WTC11 (cell line): Measurements from ENCODE around the gene NRXN2. TPM values are rescaled to one million over a fixed set of nuclear protein-coding genes. Genes with fewer than 3 reads are reported as not detected.

Experiments
- ATAC-seq: fragments of 200-7000 bp; cut with Tn5 transposase; 2 replicates; pipeline ENCODE4 v1.10.0; 2021; ENCODE audit warnings: mild to moderate bottlenecking, moderate library complexity
- CTCF ChIA-PET: fragments of 300-600 bp; sonication (Branson Sonifier 250); formaldehyde crosslinking; loops from one replicate; lab custom pipeline; 2021; ENCODE audit warnings: antibody characterized with exemption; lab: Charles Lee
- POLR2A ChIA-PET: fragments of 350-600 bp; sonication (Branson Sonifier 250); formaldehyde crosslinking; loops from one replicate; lab custom pipeline; 2021; ENCODE audit warnings: antibody characterized with exemption; lab: Charles Lee
- DNase-seq: peaks from one replicate; pipeline ENCODE4 v3.0.0; 2021; ENCODE audit warnings: low spot score
- H3K27ac Mint-ChIP-seq: 2 replicates; pipeline ENCODE4 v1.8.0; 2021; ENCODE audit warnings: mixed read lengths
- H3K27me3 Mint-ChIP-seq: 2 replicates; pipeline ENCODE4 v1.8.0; 2021; ENCODE audit warnings: low read depth, mild to moderate bottlenecking, moderate library complexity, mixed read lengths
- H3K36me3 Mint-ChIP-seq: 2 replicates; pipeline ENCODE4 v1.8.0; 2021; ENCODE audit warnings: mixed read lengths
- H3K4me1 Mint-ChIP-seq: 2 replicates; pipeline ENCODE4 v1.8.0; 2022; ENCODE audit warnings: mixed read lengths
- H3K4me3 Mint-ChIP-seq: 2 replicates; pipeline ENCODE4 v1.8.0; 2021; ENCODE audit warnings: mild to moderate bottlenecking, moderate library complexity, mixed read lengths
- H3K9me3 Mint-ChIP-seq: 2 replicates; pipeline ENCODE4 v1.8.0; 2021; ENCODE audit warnings: mixed read lengths
- AFF4 ChIP-seq: sonication (generic); formaldehyde crosslinking; IDR thresholded peaks from 2 replicates; pipeline ENCODE4 v1.8.1; 2023; ENCODE audit warnings: mild to moderate bottlenecking, missing genetic modification reagents, borderline replicate concordance
- FOXJ3 ChIP-seq: sonication (generic); formaldehyde crosslinking; IDR thresholded peaks from 2 replicates; pipeline ENCODE4 v1.9.0; 2021; ENCODE audit warnings: missing genetic modification reagents, mild to moderate bottlenecking, borderline replicate concordance
- GRHL2 ChIP-seq: fragments of 250-450 bp; sonication (Bioruptor Pico); IDR thresholded peaks from 2 replicates; pipeline ENCODE4 v1.8.0; 2022; ENCODE audit warnings: mild to moderate bottlenecking, moderate library complexity; ENCODE audit not compliant: insufficient replicate concordance, severe bottlenecking
- JAZF1 ChIP-seq: fragments of 250-450 bp; sonication (Bioruptor Pico); IDR thresholded peaks from 2 replicates; pipeline ENCODE4 v1.9.0; 2021; ENCODE audit warnings: moderate library complexity, mild to moderate bottlenecking, inconsistent platforms
- MXD4 ChIP-seq: fragments of 250-450 bp; sonication (Bioruptor Pico); IDR thresholded peaks from 2 replicates; pipeline ENCODE4 v1.8.0; 2021; ENCODE audit warnings: mild to moderate bottlenecking, moderate library complexity, borderline replicate concordance
- NFYB ChIP-seq: sonication (generic); formaldehyde crosslinking; conservative IDR thresholded peaks from 2 replicates; pipeline ENCODE4 v1.8.0; 2022; ENCODE audit warnings: low read depth, missing genetic modification reagents
- NR1H2 ChIP-seq: sonication (generic); formaldehyde crosslinking; IDR thresholded peaks from 2 replicates; pipeline ENCODE4 v1.9.0; 2021; ENCODE audit warnings: mild to moderate bottlenecking, moderate library complexity, missing genetic modification reagents
- TEAD4 ChIP-seq: sonication (generic); formaldehyde crosslinking; IDR thresholded peaks from 2 replicates; pipeline ENCODE4 v1.8.0; 2022; ENCODE audit warnings: mild to moderate bottlenecking, missing genetic modification reagents
- ZNF138 ChIP-seq: sonication (generic); formaldehyde crosslinking; conservative IDR thresholded peaks from 2 replicates; pipeline ENCODE4 v1.8.1; 2022; ENCODE audit warnings: mild to moderate bottlenecking, moderate library complexity, missing genetic modification reagents
- ZNF416 ChIP-seq: fragments of 250-450 bp; sonication (Bioruptor Pico); IDR thresholded peaks from 2 replicates; pipeline ENCODE4 v1.9.0; 2021; ENCODE audit warnings: mild to moderate bottlenecking, inconsistent platforms
- total RNA-seq: library from RNA; stranded (reverse); gene quantifications from 3 replicates; pipeline ENCODE4 v1.2.3, GENCODE V29; 2021
- TF ChIP-seq, protein P1 (sequence below): fragments of 250-450 bp; sonication (Bioruptor Pico); IDR thresholded peaks from 2 replicates; pipeline ENCODE4 v1.8.0; 2021; ENCODE audit warnings: mild to moderate bottlenecking
- TF ChIP-seq, protein P2 (sequence below): sonication (generic); formaldehyde crosslinking; IDR thresholded peaks from 2 replicates; pipeline ENCODE4 v1.8.0; 2023; ENCODE audit warnings: missing genetic modification reagents, mild to moderate bottlenecking, borderline replicate concordance
- TF ChIP-seq, protein P3 (sequence below): fragments of 250-450 bp; sonication (Bioruptor Pico); IDR thresholded peaks from 2 replicates; pipeline ENCODE4 v1.9.0; 2021; ENCODE audit warnings: moderate library complexity, mild to moderate bottlenecking, inconsistent platforms, borderline replicate concordance
- TF ChIP-seq, protein P4 (sequence below): fragments of 250-450 bp; sonication (Bioruptor Pico); IDR thresholded peaks from 2 replicates; pipeline ENCODE4 v1.9.0; 2021; ENCODE audit warnings: mild to moderate bottlenecking, borderline replicate concordance

The NRXN2 gene
- total RNA-seq, 1 experiment from 2014 or later: 8.6 TPM

DNA sequence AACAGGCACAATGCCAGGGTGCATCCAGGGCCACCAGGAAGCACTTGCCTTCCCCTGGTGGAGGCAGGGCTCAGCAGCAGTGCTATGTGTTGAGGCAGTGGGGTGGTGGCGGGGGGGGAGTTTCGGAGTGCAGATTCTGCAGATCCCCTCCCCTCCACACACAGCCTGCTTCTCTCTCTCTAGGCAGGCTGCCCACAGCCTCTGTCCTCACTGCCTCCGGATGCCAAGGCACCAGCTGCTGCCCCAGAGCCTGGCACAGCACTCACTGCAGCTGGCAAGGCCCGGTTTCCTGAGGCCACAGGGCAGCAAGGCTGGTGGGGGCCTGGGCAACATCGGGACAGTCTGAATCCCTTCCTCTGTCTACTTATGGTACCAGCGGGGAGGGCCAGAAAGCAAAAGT is 35.8 kb downstream of the NRXN2 start:
- Mint-ChIP-seq H3K27me3 (peaks cover 35% of the 10 kb centered on the region), H3K4me3 (no peak overlapping the region), H3K36me3 (no peaks in the 10 kb centered on the region), H3K4me1 (peaks cover 15% of the 10 kb centered on the region), H3K27ac (no peak overlapping the region), H3K9me3 (no peaks in the 10 kb centered on the region)
- TF ChIP-seq NR1H2 (CRISPR knock-in tag) (no peak), ZNF416 (no peak), TEAD4 (CRISPR knock-in tag) (no peak), FOXJ3 (CRISPR knock-in tag) (no peak), NFYB (CRISPR knock-in tag) (no peak), GRHL2 (CRISPR knock-in tag) (no peak), AFF4 (CRISPR knock-in tag) (no peak), MXD4 (CRISPR knock-in tag) (no peak), ZNF138 (CRISPR knock-in tag) (no peak), JAZF1 (no peak)
- TF ChIP-seq, protein P1, sequence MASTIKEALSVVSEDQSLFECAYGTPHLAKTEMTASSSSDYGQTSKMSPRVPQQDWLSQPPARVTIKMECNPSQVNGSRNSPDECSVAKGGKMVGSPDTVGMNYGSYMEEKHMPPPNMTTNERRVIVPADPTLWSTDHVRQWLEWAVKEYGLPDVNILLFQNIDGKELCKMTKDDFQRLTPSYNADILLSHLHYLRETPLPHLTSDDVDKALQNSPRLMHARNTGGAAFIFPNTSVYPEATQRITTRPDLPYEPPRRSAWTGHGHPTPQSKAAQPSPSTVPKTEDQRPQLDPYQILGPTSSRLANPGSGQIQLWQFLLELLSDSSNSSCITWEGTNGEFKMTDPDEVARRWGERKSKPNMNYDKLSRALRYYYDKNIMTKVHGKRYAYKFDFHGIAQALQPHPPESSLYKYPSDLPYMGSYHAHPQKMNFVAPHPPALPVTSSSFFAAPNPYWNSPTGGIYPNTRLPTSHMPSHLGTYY (CRISPR knock-in tag): no peak
- TF ChIP-seq, protein P2, sequence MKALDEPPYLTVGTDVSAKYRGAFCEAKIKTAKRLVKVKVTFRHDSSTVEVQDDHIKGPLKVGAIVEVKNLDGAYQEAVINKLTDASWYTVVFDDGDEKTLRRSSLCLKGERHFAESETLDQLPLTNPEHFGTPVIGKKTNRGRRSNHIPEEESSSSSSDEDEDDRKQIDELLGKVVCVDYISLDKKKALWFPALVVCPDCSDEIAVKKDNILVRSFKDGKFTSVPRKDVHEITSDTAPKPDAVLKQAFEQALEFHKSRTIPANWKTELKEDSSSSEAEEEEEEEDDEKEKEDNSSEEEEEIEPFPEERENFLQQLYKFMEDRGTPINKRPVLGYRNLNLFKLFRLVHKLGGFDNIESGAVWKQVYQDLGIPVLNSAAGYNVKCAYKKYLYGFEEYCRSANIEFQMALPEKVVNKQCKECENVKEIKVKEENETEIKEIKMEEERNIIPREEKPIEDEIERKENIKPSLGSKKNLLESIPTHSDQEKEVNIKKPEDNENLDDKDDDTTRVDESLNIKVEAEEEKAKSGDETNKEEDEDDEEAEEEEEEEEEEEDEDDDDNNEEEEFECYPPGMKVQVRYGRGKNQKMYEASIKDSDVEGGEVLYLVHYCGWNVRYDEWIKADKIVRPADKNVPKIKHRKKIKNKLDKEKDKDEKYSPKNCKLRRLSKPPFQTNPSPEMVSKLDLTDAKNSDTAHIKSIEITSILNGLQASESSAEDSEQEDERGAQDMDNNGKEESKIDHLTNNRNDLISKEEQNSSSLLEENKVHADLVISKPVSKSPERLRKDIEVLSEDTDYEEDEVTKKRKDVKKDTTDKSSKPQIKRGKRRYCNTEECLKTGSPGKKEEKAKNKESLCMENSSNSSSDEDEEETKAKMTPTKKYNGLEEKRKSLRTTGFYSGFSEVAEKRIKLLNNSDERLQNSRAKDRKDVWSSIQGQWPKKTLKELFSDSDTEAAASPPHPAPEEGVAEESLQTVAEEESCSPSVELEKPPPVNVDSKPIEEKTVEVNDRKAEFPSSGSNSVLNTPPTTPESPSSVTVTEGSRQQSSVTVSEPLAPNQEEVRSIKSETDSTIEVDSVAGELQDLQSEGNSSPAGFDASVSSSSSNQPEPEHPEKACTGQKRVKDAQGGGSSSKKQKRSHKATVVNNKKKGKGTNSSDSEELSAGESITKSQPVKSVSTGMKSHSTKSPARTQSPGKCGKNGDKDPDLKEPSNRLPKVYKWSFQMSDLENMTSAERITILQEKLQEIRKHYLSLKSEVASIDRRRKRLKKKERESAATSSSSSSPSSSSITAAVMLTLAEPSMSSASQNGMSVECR (CRISPR knock-in tag): no peak
- TF ChIP-seq, protein P3, sequence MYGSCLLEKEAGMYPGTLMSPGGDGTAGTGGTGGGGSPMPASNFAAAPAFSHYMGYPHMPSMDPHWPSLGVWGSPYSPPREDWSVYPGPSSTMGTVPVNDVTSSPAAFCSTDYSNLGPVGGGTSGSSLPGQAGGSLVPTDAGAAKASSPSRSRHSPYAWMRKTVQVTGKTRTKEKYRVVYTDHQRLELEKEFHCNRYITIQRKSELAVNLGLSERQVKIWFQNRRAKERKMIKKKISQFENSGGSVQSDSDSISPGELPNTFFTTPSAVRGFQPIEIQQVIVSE (CRISPR knock-in tag): no peak
- TF ChIP-seq, protein P4, sequence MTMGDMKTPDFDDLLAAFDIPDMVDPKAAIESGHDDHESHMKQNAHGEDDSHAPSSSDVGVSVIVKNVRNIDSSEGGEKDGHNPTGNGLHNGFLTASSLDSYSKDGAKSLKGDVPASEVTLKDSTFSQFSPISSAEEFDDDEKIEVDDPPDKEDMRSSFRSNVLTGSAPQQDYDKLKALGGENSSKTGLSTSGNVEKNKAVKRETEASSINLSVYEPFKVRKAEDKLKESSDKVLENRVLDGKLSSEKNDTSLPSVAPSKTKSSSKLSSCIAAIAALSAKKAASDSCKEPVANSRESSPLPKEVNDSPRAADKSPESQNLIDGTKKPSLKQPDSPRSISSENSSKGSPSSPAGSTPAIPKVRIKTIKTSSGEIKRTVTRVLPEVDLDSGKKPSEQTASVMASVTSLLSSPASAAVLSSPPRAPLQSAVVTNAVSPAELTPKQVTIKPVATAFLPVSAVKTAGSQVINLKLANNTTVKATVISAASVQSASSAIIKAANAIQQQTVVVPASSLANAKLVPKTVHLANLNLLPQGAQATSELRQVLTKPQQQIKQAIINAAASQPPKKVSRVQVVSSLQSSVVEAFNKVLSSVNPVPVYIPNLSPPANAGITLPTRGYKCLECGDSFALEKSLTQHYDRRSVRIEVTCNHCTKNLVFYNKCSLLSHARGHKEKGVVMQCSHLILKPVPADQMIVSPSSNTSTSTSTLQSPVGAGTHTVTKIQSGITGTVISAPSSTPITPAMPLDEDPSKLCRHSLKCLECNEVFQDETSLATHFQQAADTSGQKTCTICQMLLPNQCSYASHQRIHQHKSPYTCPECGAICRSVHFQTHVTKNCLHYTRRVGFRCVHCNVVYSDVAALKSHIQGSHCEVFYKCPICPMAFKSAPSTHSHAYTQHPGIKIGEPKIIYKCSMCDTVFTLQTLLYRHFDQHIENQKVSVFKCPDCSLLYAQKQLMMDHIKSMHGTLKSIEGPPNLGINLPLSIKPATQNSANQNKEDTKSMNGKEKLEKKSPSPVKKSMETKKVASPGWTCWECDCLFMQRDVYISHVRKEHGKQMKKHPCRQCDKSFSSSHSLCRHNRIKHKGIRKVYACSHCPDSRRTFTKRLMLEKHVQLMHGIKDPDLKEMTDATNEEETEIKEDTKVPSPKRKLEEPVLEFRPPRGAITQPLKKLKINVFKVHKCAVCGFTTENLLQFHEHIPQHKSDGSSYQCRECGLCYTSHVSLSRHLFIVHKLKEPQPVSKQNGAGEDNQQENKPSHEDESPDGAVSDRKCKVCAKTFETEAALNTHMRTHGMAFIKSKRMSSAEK (CRISPR knock-in tag): no peak
- DNase-seq: no peak
- POLR2A ChIA-PET: no interaction called here
- no peak for ATAC-seq
- CTCF ChIA-PET: no interaction called here
